ENCODE results near the gene PLPP4.

DNA sequence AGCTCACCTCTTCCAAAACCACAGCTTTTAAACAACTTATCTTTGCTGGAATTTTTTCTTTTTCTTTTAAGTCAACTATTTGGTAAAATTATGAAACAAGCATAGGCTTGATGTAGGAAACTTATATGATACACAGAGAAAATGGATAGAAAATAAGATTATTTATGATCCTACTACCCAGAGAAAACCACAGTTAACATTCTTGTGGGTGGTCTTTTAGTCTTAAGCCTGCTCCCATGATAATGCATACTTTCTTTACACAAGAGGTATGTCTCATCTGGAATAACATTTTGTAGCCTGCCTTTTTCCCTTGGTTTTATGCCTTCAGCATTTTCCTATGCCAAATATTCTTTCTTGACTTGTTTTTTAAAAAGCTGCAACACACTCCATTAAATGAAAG is 21.4 kb downstream of the PLPP4 start:
- no peak for TF ChIP-seq PAX5 (IDR thresholded peaks at IDR 0.05; ENCODE audit: insufficient read depth, low read length, severe bottlenecking)
- no peak for TF ChIP-seq POLR2A (IDR thresholded peaks at IDR 0.05; ENCODE audit: low read depth, low read length)
